ENCODE measurements around the gene FMOD.

The FMOD gene

GRCh38 chr1:203321273-203322052 lies 29.5 kb downstream of the FMOD start:
- TF ChIP-seq, protein P1, sequence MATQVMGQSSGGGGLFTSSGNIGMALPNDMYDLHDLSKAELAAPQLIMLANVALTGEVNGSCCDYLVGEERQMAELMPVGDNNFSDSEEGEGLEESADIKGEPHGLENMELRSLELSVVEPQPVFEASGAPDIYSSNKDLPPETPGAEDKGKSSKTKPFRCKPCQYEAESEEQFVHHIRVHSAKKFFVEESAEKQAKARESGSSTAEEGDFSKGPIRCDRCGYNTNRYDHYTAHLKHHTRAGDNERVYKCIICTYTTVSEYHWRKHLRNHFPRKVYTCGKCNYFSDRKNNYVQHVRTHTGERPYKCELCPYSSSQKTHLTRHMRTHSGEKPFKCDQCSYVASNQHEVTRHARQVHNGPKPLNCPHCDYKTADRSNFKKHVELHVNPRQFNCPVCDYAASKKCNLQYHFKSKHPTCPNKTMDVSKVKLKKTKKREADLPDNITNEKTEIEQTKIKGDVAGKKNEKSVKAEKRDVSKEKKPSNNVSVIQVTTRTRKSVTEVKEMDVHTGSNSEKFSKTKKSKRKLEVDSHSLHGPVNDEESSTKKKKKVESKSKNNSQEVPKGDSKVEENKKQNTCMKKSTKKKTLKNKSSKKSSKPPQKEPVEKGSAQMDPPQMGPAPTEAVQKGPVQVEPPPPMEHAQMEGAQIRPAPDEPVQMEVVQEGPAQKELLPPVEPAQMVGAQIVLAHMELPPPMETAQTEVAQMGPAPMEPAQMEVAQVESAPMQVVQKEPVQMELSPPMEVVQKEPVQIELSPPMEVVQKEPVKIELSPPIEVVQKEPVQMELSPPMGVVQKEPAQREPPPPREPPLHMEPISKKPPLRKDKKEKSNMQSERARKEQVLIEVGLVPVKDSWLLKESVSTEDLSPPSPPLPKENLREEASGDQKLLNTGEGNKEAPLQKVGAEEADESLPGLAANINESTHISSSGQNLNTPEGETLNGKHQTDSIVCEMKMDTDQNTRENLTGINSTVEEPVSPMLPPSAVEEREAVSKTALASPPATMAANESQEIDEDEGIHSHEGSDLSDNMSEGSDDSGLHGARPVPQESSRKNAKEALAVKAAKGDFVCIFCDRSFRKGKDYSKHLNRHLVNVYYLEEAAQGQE (IDR thresholded peaks at IDR 0.05; ENCODE audit: insufficient read depth in 1 of 2, low read depth in 2 of 2, low read length in 2 of 2), result no peak
- TF ChIP-seq SIN3A (IDR thresholded peaks at IDR 0.05; ENCODE audit: borderline replicate concordance, insufficient read depth, low read length) (no peak), FOXP2 (optimal IDR thresholded peaks at IDR 0.05; ENCODE audit: borderline replicate concordance, extremely low read depth, extremely low read length, insufficient read depth) (no peak), TAF1 (IDR thresholded peaks at IDR 0.05; ENCODE audit: borderline replicate concordance, insufficient read depth, low read length) (no peak), POLR2AphosphoS5 (IDR thresholded peaks at IDR 0.05; ENCODE audit: low read depth, low read length) (no peak)

GRCh38 chr1:203320591-203321272 lies 30.2 kb downstream of the FMOD start:
- no peak for TF ChIP-seq TAF1 (IDR thresholded peaks at IDR 0.05; ENCODE audit: borderline replicate concordance, insufficient read depth, low read length)
- TF ChIP-seq, protein P1 (IDR thresholded peaks at IDR 0.05; ENCODE audit: insufficient read depth in 1 of 2, low read depth in 2 of 2, low read length in 2 of 2), result no peak
- no peak for TF ChIP-seq FOXP2 (optimal IDR thresholded peaks at IDR 0.05; ENCODE audit: borderline replicate concordance, extremely low read depth, extremely low read length, insufficient read depth)
- TF ChIP-seq SIN3A (IDR thresholded peaks at IDR 0.05; ENCODE audit: borderline replicate concordance, insufficient read depth, low read length), result no peak
- TF ChIP-seq POLR2AphosphoS5 (IDR thresholded peaks at IDR 0.05; ENCODE audit: low read depth, low read length), result no peak

DNA sequence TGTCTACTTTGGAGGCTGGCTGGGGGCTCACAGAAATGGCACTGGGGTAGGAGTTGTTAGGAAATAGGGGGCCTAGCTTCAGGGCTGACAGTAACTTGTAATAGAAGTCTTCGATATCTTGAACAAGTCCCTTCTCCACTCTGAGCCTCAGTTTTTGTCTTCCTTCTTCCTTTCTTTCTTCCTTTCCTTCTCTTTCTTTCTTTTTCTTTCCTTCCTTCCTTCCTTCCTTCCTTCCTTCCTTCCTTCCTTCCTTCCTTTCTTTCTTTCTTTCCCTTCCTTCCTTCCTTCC lies 32.7 kb downstream of the FMOD start:
- TF ChIP-seq POLR2AphosphoS5 (IDR thresholded peaks at IDR 0.05; ENCODE audit: low read depth, low read length), result no peak
- TF ChIP-seq, protein P1 (IDR thresholded peaks at IDR 0.05; ENCODE audit: insufficient read depth in 1 of 2, low read depth in 2 of 2, low read length in 2 of 2), result no peak
- TF ChIP-seq FOXP2 (optimal IDR thresholded peaks at IDR 0.05; ENCODE audit: borderline replicate concordance, extremely low read depth, extremely low read length, insufficient read depth), result no peak
- no peak for TF ChIP-seq SIN3A (IDR thresholded peaks at IDR 0.05; ENCODE audit: borderline replicate concordance, insufficient read depth, low read length)
- no peak for TF ChIP-seq TAF1 (IDR thresholded peaks at IDR 0.05; ENCODE audit: borderline replicate concordance, insufficient read depth, low read length)

DNA sequence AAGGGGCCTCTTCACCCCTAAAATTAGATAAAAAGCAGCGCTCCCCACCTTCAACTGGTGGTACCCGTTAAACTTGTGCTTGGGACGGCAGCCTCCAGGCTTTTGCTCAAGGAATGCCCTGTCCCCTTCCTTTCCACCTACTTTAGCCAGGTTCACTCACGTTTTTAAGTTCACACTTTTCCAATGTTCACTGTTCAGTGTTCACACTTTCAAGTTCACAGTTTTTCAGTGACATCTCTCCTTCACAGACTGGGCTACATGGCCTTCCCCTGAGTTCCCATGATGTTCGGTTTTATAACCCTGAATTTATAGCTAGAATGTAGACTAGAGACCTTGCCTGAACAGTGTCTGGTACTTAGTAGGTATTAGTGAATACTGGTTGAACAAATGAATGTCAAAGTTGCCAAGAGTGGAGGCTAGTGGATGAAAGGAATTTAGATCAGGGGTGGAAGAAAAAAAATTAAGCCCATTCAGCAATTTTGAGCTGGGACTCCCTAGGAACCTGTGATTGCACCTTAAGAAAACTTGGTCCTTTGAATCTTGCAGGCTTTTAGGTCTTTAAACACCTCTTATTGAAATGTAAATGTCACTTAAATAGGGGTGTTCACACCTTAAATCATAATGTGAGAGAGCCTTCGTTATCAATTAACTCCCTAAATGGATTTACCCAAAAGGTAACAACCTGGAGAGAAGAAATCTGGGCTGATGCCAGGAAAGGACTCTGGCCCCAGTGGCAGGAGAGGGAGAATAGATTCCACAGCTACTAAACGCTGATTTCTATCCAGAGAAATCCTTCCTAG lies 33.3 kb downstream of the FMOD start:
- TF ChIP-seq POLR2AphosphoS5 (IDR thresholded peaks at IDR 0.05; ENCODE audit: low read depth, low read length) (no peak), FOXP2 (optimal IDR thresholded peaks at IDR 0.05; ENCODE audit: borderline replicate concordance, extremely low read depth, extremely low read length, insufficient read depth) (no peak), SIN3A (IDR thresholded peaks at IDR 0.05; ENCODE audit: borderline replicate concordance, insufficient read depth, low read length) (no peak), TAF1 (IDR thresholded peaks at IDR 0.05; ENCODE audit: borderline replicate concordance, insufficient read depth, low read length) (no peak)
- TF ChIP-seq, protein P1 (IDR thresholded peaks at IDR 0.05; ENCODE audit: insufficient read depth in 1 of 2, low read depth in 2 of 2, low read length in 2 of 2), result no peak
